GM23338 (cell line): ENCODE results near the gene IFI35. TPM values are rescaled to one million over a fixed set of nuclear protein-coding genes. Genes with fewer than 3 reads are reported as not detected.

Experiments used
- ATAC-seq: fragments of 200-7000 bp; cut with Tn5 transposase; 3 replicates; pipeline ENCODE4 v1.9.1; 2020
- DNase-seq: peaks from one replicate; pipeline ENCODE4 v3.0.0-alpha.2; 2015; ENCODE audit warnings: low spot score
- H2AFZ ChIP-seq: fragments of 200-600 bp; sonication (generic); 2 replicates; pipeline ENCODE4 v1.8.0; 2016; ENCODE audit warnings: antibody characterized with exemption, mild to moderate bottlenecking, moderate library complexity
- H3F3A ChIP-seq: fragments of 200-600 bp; sonication (generic); replicated peaks from 2 replicates; pipeline ENCODE4 v1.8.0; 2017; ENCODE audit warnings: antibody characterized with exemption, mixed run types, low read depth
- H3K27ac ChIP-seq: fragments of 200-600 bp; sonication (generic); 2 replicates; pipeline ENCODE4 v1.6.1; 2016; ENCODE audit warnings: low read depth
- H3K27me3 ChIP-seq: fragments of 200-600 bp; sonication (generic); 2 replicates; pipeline ENCODE4 v1.8.0; 2016; ENCODE audit warnings: mild to moderate bottlenecking, mixed run types, moderate library complexity; ENCODE audit not compliant: insufficient read depth
- H3K36me3 ChIP-seq: fragments of 200-600 bp; sonication (generic); 2 replicates; pipeline ENCODE4 v1.8.0; 2016; ENCODE audit warnings: mild to moderate bottlenecking; ENCODE audit not compliant: insufficient read depth
- H3K4me1 ChIP-seq: fragments of 200-600 bp; sonication (generic); 2 replicates; pipeline ENCODE4 v1.8.0; 2016; ENCODE audit warnings: mild to moderate bottlenecking, moderate library complexity; ENCODE audit not compliant: insufficient read depth
- H3K4me2 ChIP-seq: fragments of 200-600 bp; sonication (generic); 2 replicates; pipeline ENCODE4 v1.7.1; 2017; ENCODE audit warnings: mixed run types
- H3K4me3 ChIP-seq: fragments of 200-600 bp; sonication (generic); 2 replicates; pipeline ENCODE4 v1.6.1; 2016; ENCODE audit warnings: mixed run types
- H3K79me2 ChIP-seq: fragments of 200-600 bp; sonication (generic); replicated peaks from 2 replicates; pipeline ENCODE4 v1.8.0; 2017; ENCODE audit warnings: mild to moderate bottlenecking; ENCODE audit not compliant: insufficient read depth
- H3K9me2 ChIP-seq: fragments of 200-600 bp; sonication (generic); 2 replicates; pipeline ENCODE4 v1.8.0; 2017; ENCODE audit not compliant: insufficient read depth
- H4K20me1 ChIP-seq: fragments of 200-600 bp; sonication (generic); replicated peaks from 2 replicates; pipeline ENCODE4 v1.8.0; 2017; ENCODE audit warnings: mild to moderate bottlenecking; ENCODE audit not compliant: insufficient read depth
- H3K27ac Mint-ChIP-seq: 2 replicates; pipeline ENCODE4 v1.8.0; 2020; ENCODE audit warnings: inconsistent platforms, mild to moderate bottlenecking, moderate library complexity, mixed read lengths
- H3K27me3 Mint-ChIP-seq: 3 replicates; pipeline ENCODE4 v1.8.0; 2022; ENCODE audit warnings: low read depth, mild to moderate bottlenecking, moderate library complexity, mixed read lengths, inconsistent platforms; ENCODE audit not compliant: insufficient read depth, poor library complexity
- H3K36me3 Mint-ChIP-seq: 3 replicates; pipeline ENCODE4 v1.8.0; 2021; ENCODE audit warnings: low read depth, mild to moderate bottlenecking, inconsistent platforms, moderate library complexity, mixed read lengths
- H3K4me1 Mint-ChIP-seq: 3 replicates; pipeline ENCODE4 v1.8.0; 2020; ENCODE audit warnings: mild to moderate bottlenecking, inconsistent platforms, mixed read lengths
- H3K4me3 Mint-ChIP-seq: 3 replicates; pipeline ENCODE4 v1.8.0; 2021; ENCODE audit warnings: moderate library complexity, mild to moderate bottlenecking, inconsistent platforms, mixed read lengths
- H3K9me3 Mint-ChIP-seq: 3 replicates; pipeline ENCODE4 v1.8.0; 2020; ENCODE audit warnings: moderate library complexity, mild to moderate bottlenecking, inconsistent platforms, mixed read lengths
- CTCF ChIP-seq, 2 experiments: fragments of 200-600 bp in 1 of 2; sonication (generic) in 1 of 2; conservative IDR thresholded peaks; 2 replicates each; pipeline versions ENCODE4 v1.5.1 to v1.6.1; 2016 to 2017; ENCODE audit warnings: antibody characterized with exemption in 2 of 2, low read depth in 2 of 2, mild to moderate bottlenecking in 2 of 2, moderate library complexity in 1 of 2
- STAT1 ChIP-seq: IDR thresholded peaks from one replicate; pipeline ENCODE4 v1.6.1; 2016; ENCODE audit warnings: antibody characterized with exemption; ENCODE audit not compliant: unreplicated experiment
- ZNF462 ChIP-seq: fragments of 250-450 bp; sonication (Bioruptor Pico); IDR thresholded peaks from 2 replicates; pipeline ENCODE4 v1.5.0; 2020; ENCODE audit warnings: mild to moderate bottlenecking, moderate library complexity
- polyA plus RNA-seq: library from polyadenylated mRNA; unstranded; fragments of >200 nt; fragmentation: Nextera tagmentation; extraction: Ambion mirVana; gene quantifications from 2 replicates; pipeline ENCODE4 v1.2.1, GENCODE V29; 2016
- total RNA-seq: library from RNA; depleted of rRNA; stranded (reverse); fragments of >200 nt; shearing (Covaris generic); gene quantifications from 2 replicates; pipeline ENCODE4 v1.2.3, GENCODE V29; 2014

The IFI35 gene
- total and polyA plus RNA-seq, 2 experiments from 2014 or later: 1.8 to 2.3 TPM

DNA sequence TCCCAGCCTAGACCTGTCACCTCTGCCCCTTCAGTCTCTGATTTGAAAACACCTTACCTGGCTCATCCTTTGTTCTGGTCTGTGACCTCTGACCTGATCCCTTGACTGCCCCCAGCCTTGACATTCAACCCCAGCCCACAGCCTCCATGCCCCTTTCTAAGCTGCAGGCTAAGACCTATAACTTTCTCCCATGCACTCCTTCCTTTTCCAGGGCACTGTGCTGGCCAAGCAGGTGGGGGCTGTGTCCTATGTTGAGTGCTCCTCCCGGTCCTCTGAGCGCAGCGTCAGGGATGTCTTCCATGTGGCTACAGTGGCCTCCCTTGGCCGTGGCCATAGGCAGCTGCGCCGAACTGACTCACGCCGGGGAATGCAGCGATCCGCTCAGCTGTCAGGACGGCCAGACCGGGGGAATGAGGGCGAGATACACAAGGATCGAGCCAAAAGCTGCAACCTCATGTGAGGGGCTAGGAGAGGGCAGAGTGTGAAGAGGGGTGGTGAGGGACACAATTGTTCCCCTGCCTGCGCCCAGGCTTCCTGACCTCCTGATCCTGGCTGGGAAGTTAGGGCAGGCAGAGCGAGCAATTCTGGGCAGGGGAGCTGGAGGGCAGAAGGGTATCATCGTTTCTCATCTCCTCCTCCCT, 21.8 kb downstream of the IFI35 start:
- H3K4me3 Mint-ChIP-seq: peak overlapping the region; percentile 16; the same call in 2 of the 3 replicates
- Histone ChIP-seq H3F3A (peaks cover 14% of the 10 kb centered on the region; the same call in 1 of the 2 replicates), H3K4me3 (no peak overlapping the region), H3K9me2 (no peaks in the 10 kb centered on the region), H2AFZ (no peak overlapping the region), H3K4me1 (peaks cover 40% of the 10 kb centered on the region), H3K79me2 (peaks cover 14% of the 10 kb centered on the region; the same call in 1 of the 2 replicates), H3K36me3 (no peaks in the 10 kb centered on the region), H3K4me2 (peak overlapping the region; percentile 93), H3K27ac (no peak overlapping the region), H4K20me1 (no peaks in the 10 kb centered on the region), H3K27me3 (no peaks in the 10 kb centered on the region)
- H3K27me3 Mint-ChIP-seq: peaks cover 21% of the 10 kb centered on the region
- peak overlapping the region; percentile 47; the same call in 1 of the 2 replicates for H3K27ac Mint-ChIP-seq
- TF ChIP-seq ZNF462 (CRISPR knock-in tag) (no peak), CTCF (conservative IDR thresholded peaks at IDR 0.05; ENCODE audit: low read depth in 2 of 2) (no peak), STAT1 (no peak)
- peaks cover 38% of the 10 kb centered on the region for H3K4me1 Mint-ChIP-seq
- ATAC-seq: no peak
- no peak for DNase-seq
- peaks cover 21% of the 10 kb centered on the region for H3K36me3 Mint-ChIP-seq
- H3K9me3 Mint-ChIP-seq: no peaks in the 10 kb centered on the region
